Smooth muscle cell (in vitro differentiated cells): Measurements from ENCODE around the gene LSM4. TPM values are rescaled to one million over a fixed set of nuclear protein-coding genes. Genes with fewer than 3 reads are reported as not detected.

Experiments used
- DNase-seq: peaks from one replicate; lab custom pipeline; 2025; ENCODE audit not compliant: unreplicated experiment; lab: John Stamatoyannopoulos, UW
- H2AFZ ChIP-seq: fragments of 200-600 bp; sonication (generic); 2 replicates; pipeline ENCODE4 v1.6.0; 2016; ENCODE audit warnings: antibody characterized with exemption, low read depth, mild to moderate bottlenecking
- H3F3A ChIP-seq: fragments of 200-600 bp; sonication (generic); 2 replicates; pipeline ENCODE4 v1.6.0; 2017; ENCODE audit warnings: antibody characterized with exemption, low read depth
- H3K27ac ChIP-seq: fragments of 200-600 bp; sonication (generic); 2 replicates; pipeline ENCODE4 v1.5.1; 2016; ENCODE audit warnings: low read depth, mild to moderate bottlenecking
- H3K27me3 ChIP-seq: fragments of 200-600 bp; sonication (generic); 2 replicates; pipeline ENCODE4 v1.6.1; 2016; ENCODE audit warnings: low read depth, mild to moderate bottlenecking
- H3K36me3 ChIP-seq: fragments of 200-600 bp; sonication (generic); 2 replicates; pipeline ENCODE4 v1.5.1; 2016; ENCODE audit warnings: low read depth
- H3K4me1 ChIP-seq: fragments of 200-600 bp; sonication (generic); 2 replicates; pipeline ENCODE4 v1.5.1; 2016; ENCODE audit warnings: low read depth
- H3K4me2 ChIP-seq: fragments of 200-600 bp; sonication (generic); 2 replicates; pipeline ENCODE4 v1.6.0; 2016; ENCODE audit warnings: mild to moderate bottlenecking
- H3K4me3 ChIP-seq: fragments of 200-600 bp; sonication (generic); 2 replicates; pipeline ENCODE4 v1.5.1; 2016; ENCODE audit warnings: mild to moderate bottlenecking
- H3K79me2 ChIP-seq: fragments of 200-600 bp; sonication (generic); 2 replicates; pipeline ENCODE4 v1.6.0; 2016; ENCODE audit warnings: low read depth, mild to moderate bottlenecking
- H3K9ac ChIP-seq: fragments of 200-600 bp; sonication (generic); 2 replicates; pipeline ENCODE4 v1.6.0; 2016; ENCODE audit warnings: low read depth
- H3K9me3 ChIP-seq: fragments of 200-600 bp; sonication (generic); replicated peaks from 2 replicates; pipeline ENCODE4 v1.5.1; 2016; ENCODE audit warnings: low read depth
- H4K20me1 ChIP-seq: fragments of 200-600 bp; sonication (generic); 2 replicates; pipeline ENCODE4 v1.6.0; 2016; ENCODE audit warnings: low read depth
- CTCF ChIP-seq: fragments of 200-600 bp; sonication (generic); IDR thresholded peaks from 2 replicates; pipeline ENCODE4 v1.5.1; 2017; ENCODE audit warnings: borderline replicate concordance, mild to moderate bottlenecking, antibody characterized with exemption; ENCODE audit not compliant: insufficient read depth, poor library complexity, severe bottlenecking
- WGBS: methylation state at CpG from one replicate; pipeline ENCODE4 v1.1.7; 2016; ENCODE audit warnings: low lambda C conversion rate; 5-methylcytosine and 5-hydroxymethylcytosine counted together
- polyA plus RNA-seq: library from polyadenylated mRNA; unstranded; fragments of >200 nt; fragmentation: Nextera tagmentation; extraction: Ambion mirVana; gene quantifications from 2 replicates; pipeline ENCODE4 v1.2.1, GENCODE V29; 2016
- total RNA-seq: library from RNA; depleted of rRNA; stranded (reverse); fragments of >200 nt; gene quantifications from 2 replicates; pipeline ENCODE4 v1.2.3, GENCODE V29; 2014

LSM4 gene
- total and polyA plus RNA-seq, 2 experiments from 2014 or later = 116 to 156 TPM

DNA sequence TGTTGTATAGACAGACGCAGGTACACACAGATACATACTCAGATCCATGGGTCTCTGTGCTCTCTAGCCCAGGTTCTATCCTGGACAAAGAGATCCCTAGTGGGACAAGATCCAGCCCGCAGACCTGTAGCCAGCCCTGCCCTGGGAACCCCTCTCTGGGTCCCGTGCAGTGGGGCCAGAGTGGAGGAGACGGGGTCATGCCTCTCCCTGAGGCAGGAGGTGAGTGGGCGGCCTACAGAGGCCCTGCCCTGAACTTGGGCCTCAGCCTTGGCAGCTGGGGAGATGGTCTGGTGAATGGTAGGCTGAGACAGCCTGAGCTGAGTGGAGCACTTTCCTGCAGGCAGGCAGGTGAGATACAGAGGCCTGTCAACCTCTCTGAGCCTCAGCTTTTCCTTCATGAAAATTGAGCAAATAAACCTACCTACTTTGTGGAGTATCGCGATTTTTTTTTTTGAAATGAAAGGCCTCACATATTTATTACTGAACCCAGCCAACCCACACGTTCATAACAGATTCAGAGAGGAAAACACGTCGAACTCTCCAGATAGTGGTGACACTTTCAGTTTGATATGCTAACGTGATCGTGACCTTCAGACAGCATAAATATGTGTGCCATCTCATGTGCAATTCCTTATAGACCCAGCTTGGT lies 38.0 kb downstream of the LSM4 start:
- H3K27me3 ChIP-seq = no peaks in the 10 kb centered on the region
- no peak overlapping the region for H3K4me3 ChIP-seq
- H3K4me2 ChIP-seq = no peak overlapping the region
- no peaks in the 10 kb centered on the region for H3K9me3 ChIP-seq
- no peaks in the 10 kb centered on the region for H3K36me3 ChIP-seq
- H3K79me2 ChIP-seq = peaks cover 11% of the 10 kb centered on the region
- TF ChIP-seq CTCF = no peak
- no peak for DNase-seq
- WGBS = 69% methylated on average over 12 of the region's 12 CpGs
- peak overlapping the region; percentile 29 for H3K27ac ChIP-seq
- H2AFZ ChIP-seq = no peak overlapping the region
- peaks cover 12% of the 10 kb centered on the region for H4K20me1 ChIP-seq
- H3K9ac ChIP-seq = no peak overlapping the region
- H3F3A ChIP-seq = peaks cover 17% of the 10 kb centered on the region
- peaks cover 19% of the 10 kb centered on the region for H3K4me1 ChIP-seq

DNA sequence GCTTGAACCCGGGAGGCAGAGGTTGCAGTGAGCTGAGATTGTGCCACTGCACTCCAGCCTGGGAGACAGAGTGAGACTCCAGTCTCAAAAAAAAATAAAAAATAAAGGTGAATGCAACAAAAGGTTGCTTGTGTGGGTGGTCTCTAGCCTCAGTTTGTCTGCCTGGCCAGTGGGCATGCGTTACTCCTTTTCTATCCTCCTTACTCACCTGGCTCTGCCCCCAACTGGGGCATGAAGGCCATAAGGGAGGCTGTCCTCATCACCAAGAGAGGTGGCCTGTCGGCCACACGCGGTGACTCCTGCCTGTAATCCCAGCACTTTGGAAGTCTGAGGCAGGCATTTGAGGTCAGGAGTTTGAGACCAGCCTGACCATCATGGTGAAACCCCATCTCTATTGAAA lies 39.5 kb downstream of the LSM4 start:
- H3K79me2 ChIP-seq = peaks cover 26% of the 10 kb centered on the region
- peaks cover 28% of the 10 kb centered on the region for H3F3A ChIP-seq
- H4K20me1 ChIP-seq = peaks cover 27% of the 10 kb centered on the region
- TF ChIP-seq CTCF = no peak
- no peak overlapping the region for H3K4me3 ChIP-seq
- H3K27me3 ChIP-seq = no peaks in the 10 kb centered on the region
- H3K36me3 ChIP-seq = no peaks in the 10 kb centered on the region
- H3K4me2 ChIP-seq = no peak overlapping the region
- peaks cover 27% of the 10 kb centered on the region for H3K4me1 ChIP-seq
- 95% methylated on average over 5 of the region's 5 CpGs for WGBS
- H2AFZ ChIP-seq = no peak overlapping the region
- H3K9me3 ChIP-seq = no peaks in the 10 kb centered on the region
- no peak for DNase-seq
- no peak overlapping the region for H3K9ac ChIP-seq
- peak overlapping the region; percentile 95 for H3K27ac ChIP-seq

DNA sequence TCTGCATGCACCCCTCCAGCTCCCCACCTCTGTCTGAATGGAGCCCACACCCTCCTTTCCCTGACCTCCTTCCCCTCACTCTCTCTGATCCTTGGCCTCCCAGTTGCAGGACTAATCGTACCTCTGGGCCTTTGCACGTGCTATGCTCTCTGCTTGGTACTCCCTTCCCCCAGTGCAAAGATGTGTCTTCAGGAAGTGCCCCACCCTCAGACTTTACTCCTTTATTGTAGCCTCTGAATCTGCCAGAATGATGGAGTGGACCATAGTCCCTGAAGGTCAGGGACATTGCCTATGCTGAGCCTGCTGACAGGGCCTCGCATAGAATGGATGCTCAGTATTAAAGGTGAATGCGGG lies 40.1 kb downstream of the LSM4 start:
- Histone ChIP-seq H3K27ac (peak overlapping the region; percentile 95), H3K9me3 (no peaks in the 10 kb centered on the region), H3K4me3 (peak overlapping the region; percentile 39), H3K9ac (peak overlapping the region; percentile 85), H4K20me1 (peaks cover 33% of the 10 kb centered on the region), H2AFZ (no peak overlapping the region), H3K79me2 (peaks cover 32% of the 10 kb centered on the region), H3K36me3 (no peaks in the 10 kb centered on the region), H3F3A (peaks cover 31% of the 10 kb centered on the region), H3K4me2 (peak overlapping the region; percentile 73), H3K4me1 (peaks cover 27% of the 10 kb centered on the region), H3K27me3 (no peaks in the 10 kb centered on the region)
- 76% methylated on average over 4 of the region's 4 CpGs for WGBS
- TF ChIP-seq CTCF = no peak
- no peak for DNase-seq
